HepG2 (cell line): ENCODE measurements around the gene TM4SF18. TPM values are rescaled to one million over a fixed set of nuclear protein-coding genes. Genes with fewer than 3 reads are reported as not detected.

ENCODE experiments used
- ATAC-seq: fragments of 200-7000 bp; cut with Tn5 transposase; 3 replicates; pipeline ENCODE4 v1.9.1; 2020; ENCODE audit warnings: mild to moderate bottlenecking, moderate library complexity
- BruUV-seq: library from RNA; stranded (reverse); fragments of 400-500 nt; replicated peaks from 2 replicates; lab custom pipeline; 2021; lab: Mats Ljungman, UMichigan
- CTCF ChIA-PET: fragments of 300-600 bp; formaldehyde crosslinking; extraction: SDS; loops from one replicate; lab custom pipeline; 2021; ENCODE audit warnings: low total read pairs, inconsistent platforms, low intra/inter-chr PET ratio; lab: Yijun Ruan, JAX
- POLR2A ChIA-PET: fragments of 350-600 bp; sonication (Branson Sonifier 250); formaldehyde crosslinking; loops from one replicate; lab custom pipeline; 2020; ENCODE audit warnings: antibody characterized with exemption, inconsistent platforms; lab: Yijun Ruan, JAX
- DNase-seq: peaks from one replicate; pipeline ENCODE4 v3.0.0-alpha.2; 2015; ENCODE audit warnings: low spot score
- FAIRE-seq: peaks from 3 replicates; lab custom pipeline; 2011; peaks lifted over from hg19 to GRCh38; lab: Jason Lieb, UNC
- H2AFZ ChIP-seq: one replicate; pipeline ENCODE4 v1.6.1; 2011; ENCODE audit warnings: low read length, inconsistent platforms
- H3K27ac ChIP-seq: fragments of 300-600 bp; 3 replicates; pipeline ENCODE4 v1.8.0; 2011; ENCODE audit warnings: mixed run types, mild to moderate bottlenecking, mixed read lengths, low read length, inconsistent platforms; ENCODE audit not compliant: insufficient read depth; ENCODE audit errors: extremely low read length
- H3K27me3 ChIP-seq, 2 experiments: fragments of 200-600 bp in 1 of 2; 2 replicates in 1 of 2; 3 replicates in 1 of 2; pipeline versions ENCODE4 v1.6.0 to v1.8.0; 2011; ENCODE audit warnings: low read length in 2 of 2, mild to moderate bottlenecking in 2 of 2, moderate library complexity in 2 of 2, inconsistent platforms in 1 of 2; ENCODE audit not compliant: insufficient read depth in 2 of 2, control insufficient read depth in 1 of 2
- H3K36me3 ChIP-seq, 2 experiments: fragments of 200-600 bp in 1 of 2; replicated peaks in 1 of 2; 2 replicates in 1 of 2; 3 replicates in 1 of 2; pipeline versions ENCODE4 v1.5.1 to v1.8.0; 2011; ENCODE audit warnings: low read length in 2 of 2, inconsistent platforms in 1 of 2; ENCODE audit not compliant: insufficient read depth in 2 of 2, control insufficient read depth in 1 of 2
- H3K4me1 ChIP-seq: 2 replicates; pipeline ENCODE4 v1.5.1; 2012; ENCODE audit warnings: low read length, inconsistent platforms; ENCODE audit not compliant: insufficient read depth
- H3K4me2 ChIP-seq: 2 replicates; pipeline ENCODE4 v1.6.0; 2011; ENCODE audit warnings: low read depth, low read length, inconsistent platforms
- H3K4me3 ChIP-seq, 3 experiments: fragments of 200-600 bp in 1 of 3; sonication (generic), shearing (Covaris generic) in 1 of 3; replicated peaks in 1 of 3; 2 replicates each; pipeline ENCODE4 v1.5.1; 2011 to 2016; ENCODE audit warnings: low read length in 3 of 3, inconsistent platforms in 2 of 3, low read depth in 2 of 3, mild to moderate bottlenecking in 2 of 3, control low read depth in 1 of 3, mixed read lengths in 1 of 3; ENCODE audit not compliant: insufficient read depth in 1 of 3
- H3K79me2 ChIP-seq: one replicate; pipeline ENCODE4 v1.6.1; 2011; ENCODE audit warnings: low read length, inconsistent platforms; ENCODE audit not compliant: insufficient read depth
- H3K9ac ChIP-seq: 2 replicates; pipeline ENCODE4 v1.6.0; 2011; ENCODE audit warnings: mild to moderate bottlenecking, low read depth, low read length, inconsistent platforms; ENCODE audit not compliant: insufficient read depth
- H3K9me3 ChIP-seq: 2 replicates; pipeline ENCODE4 v1.5.1; 2012; ENCODE audit warnings: mild to moderate bottlenecking, low read length
- H4K20me1 ChIP-seq: 2 replicates; pipeline ENCODE4 v1.6.0; 2011; ENCODE audit warnings: inconsistent platforms, mild to moderate bottlenecking, low read length, moderate library complexity; ENCODE audit not compliant: insufficient read depth
- GFI1 ChIP-seq: sonication (generic); formaldehyde crosslinking; IDR thresholded peaks from 2 replicates; pipeline ENCODE4 v1.5.0; 2020; ENCODE audit warnings: missing genetic modification reagents, mild to moderate bottlenecking, borderline replicate concordance
- HOXD1 ChIP-seq: sonication (generic); formaldehyde crosslinking; IDR thresholded peaks from 2 replicates; pipeline ENCODE4 v1.5.0; 2020; ENCODE audit warnings: missing genetic modification reagents
- MIER3 ChIP-seq: IDR thresholded peaks from 2 replicates; pipeline ENCODE4 v1.6.1; 2016; ENCODE audit warnings: missing compliant biosample characterization, borderline replicate concordance
- NCOA2 ChIP-seq: sonication (generic); formaldehyde crosslinking; IDR thresholded peaks from 2 replicates; pipeline ENCODE4 v1.8.0; 2022; ENCODE audit warnings: inconsistent platforms
- PHF20 ChIP-seq: sonication (generic); formaldehyde crosslinking; IDR thresholded peaks from 2 replicates; pipeline ENCODE4 v1.5.0; 2020; ENCODE audit warnings: mild to moderate bottlenecking, missing genetic modification reagents
- SIN3A ChIP-seq: IDR thresholded peaks from 2 replicates; pipeline ENCODE4 v1.6.1; 2011; ENCODE audit warnings: low read depth, mild to moderate bottlenecking, control low read depth, low read length, borderline replicate concordance
- XBP1 ChIP-seq: sonication (generic); formaldehyde crosslinking; IDR thresholded peaks from 2 replicates; pipeline ENCODE4 v1.5.0; 2020; ENCODE audit warnings: missing genetic modification reagents
- ZFP36L1 ChIP-seq: sonication (generic); formaldehyde crosslinking; IDR thresholded peaks from 2 replicates; pipeline ENCODE4 v1.8.0; 2022; ENCODE audit warnings: mild to moderate bottlenecking, missing genetic modification reagents, moderate library complexity
- ZNF160 ChIP-seq: sonication (generic); formaldehyde crosslinking; IDR thresholded peaks from 2 replicates; pipeline ENCODE4 v1.8.0; 2022; ENCODE audit warnings: mild to moderate bottlenecking, inconsistent platforms, missing genetic modification reagents
- ZNF34 ChIP-seq: sonication (generic); formaldehyde crosslinking; IDR thresholded peaks from 2 replicates; pipeline ENCODE4 v1.4.0; 2020; ENCODE audit warnings: mild to moderate bottlenecking, missing genetic modification reagents, borderline replicate concordance
- ZNF468 ChIP-seq: sonication (generic); formaldehyde crosslinking; IDR thresholded peaks from 2 replicates; pipeline ENCODE4 v1.8.0; 2022; ENCODE audit warnings: mild to moderate bottlenecking, moderate library complexity, missing genetic modification reagents
- ZNF558 ChIP-seq: sonication (generic); formaldehyde crosslinking; IDR thresholded peaks from 2 replicates; pipeline ENCODE4 v1.9.0; 2022; ENCODE audit warnings: mild to moderate bottlenecking, missing genetic modification reagents, borderline replicate concordance
- ZNF747 ChIP-seq: sonication (generic); formaldehyde crosslinking; IDR thresholded peaks from 2 replicates; pipeline ENCODE4 v1.8.1; 2023; ENCODE audit warnings: missing genetic modification reagents, mild to moderate bottlenecking, borderline replicate concordance
- WGBS: methylation state at CpG from one replicate; pipeline ENCODE4 v1.1.6; 2017; ENCODE audit warnings: low lambda C conversion rate; 5-methylcytosine and 5-hydroxymethylcytosine counted together
- in situ Hi-C: cut with HindIII; loops from 2 replicates; pipeline ENCODE4 v1.10.0; 2017; ENCODE audit warnings: low pct_unique_long_range_greater_than_20kb; ENCODE audit not compliant: extremely low pct_ligation_motif_present
- intact Hi-C: fragments of 100-400 bp; cut with micrococcal nuclease; formaldehyde crosslinking; loops from one replicate; pipeline ENCODE4 v1.10.0; 2022; ENCODE audit not compliant: unreplicated experiment
- polyA plus RNA-seq, 8 experiments: library from polyadenylated mRNA; depleted of rRNA in 3 of 8; stranded (reverse) in 7 of 8; unstranded in 1 of 8; fragments of >200 nt; fragmentation: Illumina TruSeq in 4 of 8; extraction: Trizol in 4 of 8; gene quantifications; 2 replicates each; pipeline versions ENCODE4 v1.2.1 to v1.2.3, GENCODE V29; 2011 to 2016; ENCODE audit warnings: low read depth in 4 of 8, missing spikeins in 1 of 8, mixed read lengths in 1 of 8; ENCODE audit not compliant: insufficient read depth in 1 of 8
- total RNA-seq, 5 experiments: library from RNA; depleted of rRNA; stranded (reverse); fragments of >200 nt; fragmentation: Illumina TruSeq; extraction: Trizol; gene quantifications; 2 replicates each; pipeline ENCODE4 v1.2.3, GENCODE V29; 2016; ENCODE audit warnings: low read depth in 1 of 5
- TF ChIP-seq, protein P1 (sequence below): sonication (generic); formaldehyde crosslinking; IDR thresholded peaks from 2 replicates; pipeline ENCODE4 v1.5.0; 2020; ENCODE audit warnings: mild to moderate bottlenecking, missing genetic modification reagents, moderate library complexity
- TF ChIP-seq, protein P2 (sequence below): sonication (generic); formaldehyde crosslinking; IDR thresholded peaks from 2 replicates; pipeline ENCODE4 v1.8.1; 2022; ENCODE audit warnings: mild to moderate bottlenecking, missing genetic modification reagents

The TM4SF18 gene
- total and polyA plus RNA-seq, 2 of the 13 experiments (the other 11 are each of a cell fraction or from before 2014, with no cell fraction given) = 0.15 TPM; not detected in 1

DNA sequence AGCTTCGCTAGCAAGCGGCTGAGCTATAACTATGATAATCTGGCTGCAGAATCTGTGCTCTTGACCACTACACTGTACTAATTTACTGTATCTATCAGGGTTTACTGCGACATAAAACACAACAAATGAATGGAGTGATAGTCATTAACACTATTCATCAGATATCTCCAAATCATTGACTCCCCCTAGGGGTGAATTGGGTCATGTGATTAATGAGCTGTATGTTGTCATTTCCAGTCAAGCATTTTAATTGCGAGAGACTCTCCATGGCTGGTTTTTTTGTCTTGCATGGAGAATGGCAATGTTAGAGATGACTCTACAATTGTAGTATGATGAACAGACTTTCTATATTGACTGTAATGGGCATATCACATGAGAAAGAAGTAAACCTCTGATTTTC is 10.5 kb upstream of the TM4SF18 start:
- no peak for TF ChIP-seq ZNF34
- TF ChIP-seq, protein P1, sequence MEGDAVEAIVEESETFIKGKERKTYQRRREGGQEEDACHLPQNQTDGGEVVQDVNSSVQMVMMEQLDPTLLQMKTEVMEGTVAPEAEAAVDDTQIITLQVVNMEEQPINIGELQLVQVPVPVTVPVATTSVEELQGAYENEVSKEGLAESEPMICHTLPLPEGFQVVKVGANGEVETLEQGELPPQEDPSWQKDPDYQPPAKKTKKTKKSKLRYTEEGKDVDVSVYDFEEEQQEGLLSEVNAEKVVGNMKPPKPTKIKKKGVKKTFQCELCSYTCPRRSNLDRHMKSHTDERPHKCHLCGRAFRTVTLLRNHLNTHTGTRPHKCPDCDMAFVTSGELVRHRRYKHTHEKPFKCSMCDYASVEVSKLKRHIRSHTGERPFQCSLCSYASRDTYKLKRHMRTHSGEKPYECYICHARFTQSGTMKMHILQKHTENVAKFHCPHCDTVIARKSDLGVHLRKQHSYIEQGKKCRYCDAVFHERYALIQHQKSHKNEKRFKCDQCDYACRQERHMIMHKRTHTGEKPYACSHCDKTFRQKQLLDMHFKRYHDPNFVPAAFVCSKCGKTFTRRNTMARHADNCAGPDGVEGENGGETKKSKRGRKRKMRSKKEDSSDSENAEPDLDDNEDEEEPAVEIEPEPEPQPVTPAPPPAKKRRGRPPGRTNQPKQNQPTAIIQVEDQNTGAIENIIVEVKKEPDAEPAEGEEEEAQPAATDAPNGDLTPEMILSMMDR (CRISPR knock-in tag) = peak; percentile 36; the same call in 1 of the 2 replicates
- Histone ChIP-seq H3K4me3 (no peak overlapping the region), H3K27ac (no peak overlapping the region), H3K9ac (no peak overlapping the region), H4K20me1 (no peaks in the 10 kb centered on the region), H2AFZ (no peak overlapping the region), H3K36me3 (no peaks in the 10 kb centered on the region), H3K4me1 (peaks cover 35% of the 10 kb centered on the region), H3K9me3 (no peaks in the 10 kb centered on the region), H3K4me2 (no peak overlapping the region), H3K79me2 (no peaks in the 10 kb centered on the region), H3K27me3 (no peaks in the 10 kb centered on the region)
- in situ Hi-C loops (no loop called here), intact Hi-C loops (loop anchor here (10.0 kb wide), 1 partner anchor 49 kb away; no protein-coding TSS in a partner anchor)
- ATAC-seq (no peak), DNase-seq (no peak), FAIRE-seq (no peak)
- ChIA-PET POLR2A (no interaction called here), CTCF (interaction anchor here (1.3 kb wide), 1 partner anchor 224 kb away, joined by 3 read pairs; no protein-coding TSS in a partner anchor)
- no TSS peak for BruUV-seq
- 92% methylated on average over 4 of the region's 4 CpGs for WGBS

- Histone ChIP-seq H3K4me2 (no peak overlapping the region), H3K4me3 (no peak overlapping the region), H3K36me3 (no peaks in the 10 kb centered on the region), H3K79me2 (no peaks in the 10 kb centered on the region), H3K27me3 (no peaks in the 10 kb centered on the region), H4K20me1 (no peaks in the 10 kb centered on the region), H3K4me1 (peaks cover 35% of the 10 kb centered on the region), H3K9me3 (no peaks in the 10 kb centered on the region), H2AFZ (peak overlapping the region; percentile 8), H3K27ac (no peak overlapping the region), H3K9ac (no peak overlapping the region)
- no TSS peak for BruUV-seq
- 66% methylated on average over 4 of the region's 4 CpGs for WGBS
- in situ Hi-C loops = no loop called here
- no peak for FAIRE-seq
- ATAC-seq = no peak
- ChIA-PET CTCF (no interaction called here), POLR2A (no interaction called here)
- DNase-seq = no peak
- intact Hi-C loops = loop anchor here (10.0 kb wide), 1 partner anchor 48 kb away; no protein-coding TSS in a partner anchor
- TF ChIP-seq SIN3A (no peak), PHF20 (no peak), ZNF558 (no peak), ZFP36L1 (CRISPR knock-in tag) (no peak), HOXD1 (no peak), ZNF468 (no peak), NCOA2 (CRISPR knock-in tag) (no peak), ZNF160 (CRISPR knock-in tag) (no peak), GFI1 (CRISPR knock-in tag) (no peak), MIER3 (CRISPR knock-in tag) (no peak), ZNF747 (CRISPR knock-in tag) (no peak), XBP1 (CRISPR knock-in tag) (no peak)
- TF ChIP-seq, protein P2, sequence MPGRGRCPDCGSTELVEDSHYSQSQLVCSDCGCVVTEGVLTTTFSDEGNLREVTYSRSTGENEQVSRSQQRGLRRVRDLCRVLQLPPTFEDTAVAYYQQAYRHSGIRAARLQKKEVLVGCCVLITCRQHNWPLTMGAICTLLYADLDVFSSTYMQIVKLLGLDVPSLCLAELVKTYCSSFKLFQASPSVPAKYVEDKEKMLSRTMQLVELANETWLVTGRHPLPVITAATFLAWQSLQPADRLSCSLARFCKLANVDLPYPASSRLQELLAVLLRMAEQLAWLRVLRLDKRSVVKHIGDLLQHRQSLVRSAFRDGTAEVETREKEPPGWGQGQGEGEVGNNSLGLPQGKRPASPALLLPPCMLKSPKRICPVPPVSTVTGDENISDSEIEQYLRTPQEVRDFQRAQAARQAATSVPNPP = no peak
These were observed 9.3 kb upstream of the TM4SF18 start for GRCh38 chr3:149342413-149343380.
